8988T (cell line): ENCODE data around the gene PDZD7.

Source experiments
- DNase-seq: peaks from one replicate; pipeline ENCODE4 v3.0.0; 2011

Gene PDZD7

GRCh38 chr10:101000127-101000914 lies 30.6 kb downstream of the PDZD7 start:
- peak; percentile 66 for DNase-seq

- no peak for DNase-seq
These were observed 31.2 kb downstream of the PDZD7 start, which contains the start of gene LZTS2 for GRCh38 chr10:100999742-101000126. LZTS2 (plus strand) TSS chr10:100999808; CDS start chr10:101002539, 2,731 bp downstream.

GRCh38 chr10:100998991-100999741 lies 31.8 kb downstream of the PDZD7 start:
- peak; percentile 97 for DNase-seq

GRCh38 chr10:100998183-100998990 lies 32.5 kb downstream of the PDZD7 start:
- DNase-seq: peak; percentile 93

DNA sequence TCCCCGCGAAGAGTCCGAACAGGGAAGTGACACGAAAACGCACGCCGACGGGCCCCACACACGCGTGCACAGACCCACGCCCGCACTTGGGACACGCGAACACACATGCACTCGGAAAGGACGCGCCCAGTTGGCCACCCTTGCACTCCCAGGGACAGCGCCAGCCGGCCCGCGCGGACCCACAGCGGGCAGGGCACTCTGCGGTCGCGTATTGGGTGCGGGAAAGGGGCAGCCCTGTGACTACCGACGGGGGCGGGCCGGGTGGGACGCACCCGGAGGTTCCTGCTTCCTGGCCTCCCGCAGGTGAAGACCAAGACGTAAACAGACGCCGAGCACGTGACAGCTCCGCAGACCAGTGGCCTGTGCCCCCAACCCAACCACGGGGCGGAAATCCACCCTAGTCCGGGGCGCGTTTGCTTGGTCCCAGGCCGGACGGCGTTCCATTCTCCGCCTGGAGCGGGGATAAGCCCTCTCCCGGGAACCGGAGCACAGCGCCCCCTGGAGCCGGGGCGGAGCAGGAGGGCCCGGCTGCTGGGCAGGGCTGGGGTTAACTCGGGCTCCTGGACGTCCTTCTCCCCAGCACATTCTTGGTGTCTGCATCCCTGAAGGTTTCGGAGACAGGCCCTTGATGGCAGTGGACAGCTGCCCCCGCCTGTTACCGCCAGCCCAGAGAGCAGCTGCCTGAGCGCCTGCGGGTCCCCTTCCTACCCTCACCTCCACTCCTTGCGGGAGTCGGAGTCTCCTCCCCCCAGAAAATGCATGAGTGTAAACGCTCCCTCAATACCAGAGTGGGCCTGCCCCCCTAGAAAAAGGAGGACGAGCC lies 33.4 kb downstream of the PDZD7 start:
- DNase-seq: peak; percentile 96

- DNase-seq: peak; percentile 68
These were observed 34.1 kb downstream of the PDZD7 start for GRCh38 chr10:100996678-100997359.

DNA sequence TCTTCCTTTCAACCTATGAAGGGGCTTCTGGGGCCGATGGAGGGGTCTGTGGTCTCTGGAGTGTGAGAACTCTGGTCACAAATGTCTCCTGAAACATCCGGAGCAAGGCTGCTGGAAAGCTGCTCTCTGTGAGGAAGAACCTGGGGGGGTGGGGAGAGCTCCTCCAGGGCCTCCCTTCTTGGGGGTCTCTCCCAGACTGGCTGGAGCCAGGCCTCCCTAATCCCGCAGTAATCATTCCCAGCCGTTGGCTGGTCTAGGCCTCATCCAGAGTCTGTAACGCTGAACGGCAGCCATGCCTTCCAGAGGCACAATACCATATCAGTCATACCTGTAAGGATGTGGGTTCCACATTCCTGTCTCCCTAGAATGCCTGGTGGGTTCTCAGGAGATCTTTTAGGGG lies 35.7 kb downstream of the PDZD7 start:
- no peak for DNase-seq

- no peak for DNase-seq
These were observed 36.8 kb downstream of the PDZD7 start for GRCh38 chr10:100993986-100994708.

DNA sequence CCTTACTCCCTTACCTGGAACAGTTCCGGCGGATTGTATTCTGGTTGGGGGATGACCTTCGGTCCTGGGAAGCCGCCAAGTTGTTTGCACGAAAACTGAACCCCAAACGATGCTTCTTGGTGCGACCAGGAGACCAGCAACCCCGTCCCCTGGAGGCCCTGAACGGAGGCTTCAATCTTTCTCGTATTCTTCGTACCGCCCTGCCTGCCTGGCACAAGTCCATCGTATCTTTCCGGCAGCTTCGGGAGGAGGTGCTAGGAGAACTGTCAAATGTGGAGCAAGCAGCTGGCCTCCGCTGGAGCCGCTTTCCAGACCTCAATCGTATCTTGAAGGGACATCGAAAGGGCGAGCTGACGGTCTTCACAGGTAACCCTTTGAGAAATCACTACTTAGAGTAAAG lies 41.8 kb downstream of the PDZD7 start:
- no peak for DNase-seq

DNA sequence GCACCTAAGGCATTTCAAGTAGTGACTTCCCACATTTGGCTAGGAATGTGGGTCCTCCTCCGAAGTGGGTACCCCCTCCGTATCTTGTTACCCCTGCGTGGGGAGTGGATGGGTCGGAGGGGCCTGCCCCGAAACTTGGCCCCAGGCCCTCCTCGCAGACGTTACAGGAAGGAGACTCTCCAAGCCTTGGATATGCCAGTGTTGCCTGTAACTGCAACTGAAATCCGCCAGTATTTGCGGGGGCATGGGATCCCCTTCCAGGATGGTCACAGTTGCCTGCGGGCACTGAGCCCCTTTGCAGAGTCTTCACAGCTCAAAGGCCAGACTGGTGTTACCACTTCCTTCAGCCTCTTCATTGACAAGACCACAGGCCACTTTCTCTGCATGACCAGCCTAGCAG lies 42.8 kb downstream of the PDZD7 start:
- no peak for DNase-seq

- no peak for DNase-seq
These were observed 43.3 kb downstream of the PDZD7 start for GRCh38 chr10:100987685-100988049.

- peak; percentile 80 for DNase-seq
These were observed 43.8 kb downstream of the PDZD7 start, which contains the start of the genes MRPL43 and TWNK for GRCh38 chr10:100986952-100987684. MRPL43 (minus strand) TSS chr10:100987497; CDS start chr10:100987443, 54 bp downstream. TWNK (plus strand) TSS chr10:100987543; CDS start chr10:100988211, 668 bp downstream.

DNA sequence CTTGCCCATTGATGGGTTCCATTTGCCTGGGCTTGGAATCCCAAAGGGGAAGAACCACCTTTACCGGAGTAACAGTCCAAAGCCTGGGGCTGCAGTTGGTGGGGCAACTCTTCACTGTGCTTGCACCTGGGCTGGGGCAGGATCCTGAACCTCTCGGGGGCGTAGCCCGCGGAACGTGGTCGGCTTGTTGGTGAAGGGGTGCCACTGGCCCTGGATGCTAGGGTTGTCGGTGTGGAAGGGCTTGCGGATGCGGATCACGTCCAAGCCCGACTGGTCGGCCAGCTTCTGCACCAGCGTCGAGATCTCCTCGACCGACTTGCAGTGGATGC lies 44.3 kb downstream of the PDZD7 start:
- DNase-seq: no peak

DNA sequence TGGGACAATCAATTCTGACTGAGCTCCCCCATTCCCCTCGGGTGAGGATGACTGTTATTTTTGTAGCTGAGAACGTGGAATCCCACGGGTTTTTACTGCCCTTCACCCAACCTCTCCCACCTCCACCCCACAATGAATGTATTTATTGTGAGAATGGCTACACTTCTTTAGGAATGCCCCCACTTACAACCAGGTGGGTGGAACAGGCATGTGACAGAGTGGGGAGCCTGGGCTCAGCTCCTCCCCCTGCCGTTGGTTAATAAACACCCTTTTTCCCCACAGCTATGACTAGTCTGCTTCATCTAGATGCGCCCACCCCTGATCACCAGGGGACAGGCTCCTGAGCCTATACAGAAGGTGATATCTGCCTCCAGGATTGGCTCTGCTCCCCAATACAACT lies 45.6 kb downstream of the PDZD7 start:
- DNase-seq: no peak

DNA sequence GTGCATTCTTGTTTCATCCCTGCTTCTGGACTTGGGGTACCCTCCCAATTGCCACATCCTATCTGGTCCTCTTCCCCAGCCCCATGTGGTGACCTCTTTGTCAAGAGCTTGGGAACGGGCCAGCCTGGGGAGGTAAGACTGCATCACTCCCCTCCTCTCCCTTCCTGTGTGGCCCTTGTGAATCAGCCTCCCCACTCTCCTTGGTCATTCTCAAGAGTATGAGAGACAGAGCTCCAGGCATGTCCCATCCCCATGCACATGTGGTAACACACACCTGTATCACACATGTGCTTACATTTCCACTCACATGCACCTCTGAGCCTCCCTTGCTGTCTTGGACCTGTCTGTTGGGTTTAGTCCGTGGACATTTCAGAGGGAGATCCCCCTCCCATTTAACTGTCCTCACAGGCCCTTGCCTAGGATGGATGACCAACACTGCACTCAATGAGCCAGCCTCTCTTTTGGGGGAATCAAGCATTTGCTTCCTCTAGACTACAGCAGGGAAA lies 46.2 kb downstream of the PDZD7 start:
- DNase-seq: no peak

DNA sequence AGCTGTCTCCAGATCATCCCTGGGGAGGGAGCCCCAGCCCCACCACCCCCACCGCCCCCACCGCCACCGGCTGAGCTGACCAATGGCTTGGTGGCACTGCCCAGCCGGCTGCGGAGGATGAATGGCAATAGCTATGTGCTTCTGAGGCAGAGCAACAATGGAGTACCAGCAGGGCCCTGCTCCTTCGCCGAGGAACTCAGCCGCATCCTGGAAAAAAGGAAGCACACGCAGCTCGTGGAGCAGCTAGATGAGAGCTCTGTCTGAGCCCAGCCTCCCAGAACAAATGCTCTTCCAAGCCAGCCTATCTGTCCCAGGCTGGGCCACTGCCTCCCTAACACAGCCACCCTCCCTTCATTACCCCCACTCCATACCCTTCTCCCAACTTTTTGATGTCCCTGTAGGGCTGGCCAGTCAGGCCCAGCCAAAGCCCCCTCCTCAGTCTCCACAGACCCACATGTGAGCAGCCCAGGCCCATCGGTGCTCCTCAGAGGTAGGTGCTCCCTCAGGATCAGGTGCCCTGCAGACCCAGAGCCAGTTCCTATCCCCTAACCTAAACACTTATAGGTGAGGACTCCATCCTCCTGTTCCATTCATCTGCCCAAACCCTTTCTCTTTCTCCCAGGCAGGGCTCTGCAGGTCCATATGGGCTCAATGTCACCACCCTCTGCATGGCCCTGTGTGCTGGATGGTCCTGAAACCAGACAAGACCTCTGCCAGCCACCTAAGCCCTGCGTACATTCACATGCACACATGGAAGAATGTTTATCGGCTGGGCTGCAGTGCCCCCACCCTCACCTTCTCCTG lies 46.9 kb downstream of the PDZD7 start:
- DNase-seq: no peak

GRCh38 chr10:100982916-100983830 lies 47.8 kb downstream of the PDZD7 start:
- DNase-seq: no peak

GRCh38 chr10:100981178-100981772 lies 49.7 kb downstream of the PDZD7 start:
- no peak for DNase-seq
